MM.1S (cell line): Measurements from ENCODE around the gene CSH1.

Experiments
- DNase-seq: peaks from one replicate; pipeline ENCODE4 v3.0.0-alpha.2; 2015
- H2AFZ ChIP-seq: fragments of 300-600 bp; sonication (generic); 2 replicates; pipeline ENCODE4 v1.6.0; 2016; ENCODE audit warnings: antibody characterized with exemption, low read length
- H3F3A ChIP-seq: fragments of 300-600 bp; sonication (generic); 2 replicates; pipeline ENCODE4 v1.6.1; 2016; ENCODE audit warnings: mild to moderate bottlenecking, antibody characterized with exemption, low read length, moderate library complexity, mixed read lengths; ENCODE audit not compliant: insufficient read depth
- H3K27ac ChIP-seq: fragments of 300-600 bp; sonication (generic); 2 replicates; pipeline ENCODE4 v1.5.1; 2016; ENCODE audit warnings: mild to moderate bottlenecking, low read length
- H3K27me3 ChIP-seq: fragments of 300-600 bp; sonication (generic); replicated peaks from 2 replicates; pipeline ENCODE4 v1.6.0; 2016; ENCODE audit warnings: low read length; ENCODE audit not compliant: insufficient read depth
- H3K36me3 ChIP-seq: fragments of 300-600 bp; sonication (generic); replicated peaks from 2 replicates; pipeline ENCODE4 v1.6.1; 2016; ENCODE audit warnings: mild to moderate bottlenecking, low read length, mixed read lengths; ENCODE audit not compliant: insufficient read depth
- H3K4me1 ChIP-seq: fragments of 300-600 bp; sonication (generic); 2 replicates; pipeline ENCODE4 v1.6.1; 2016; ENCODE audit warnings: low read length, mixed read lengths
- H3K4me2 ChIP-seq: fragments of 300-600 bp; sonication (generic); 2 replicates; pipeline ENCODE4 v1.6.0; 2016; ENCODE audit warnings: low read depth, low read length
- H3K4me3 ChIP-seq: fragments of 300-600 bp; sonication (generic); 2 replicates; pipeline ENCODE4 v1.5.1; 2016; ENCODE audit warnings: low read length, mixed read lengths
- H3K79me2 ChIP-seq: fragments of 300-600 bp; sonication (generic); 2 replicates; pipeline ENCODE4 v1.6.1; 2016; ENCODE audit warnings: mixed run types, low read length, mixed read lengths
- H3K9ac ChIP-seq: fragments of 300-600 bp; sonication (generic); 2 replicates; pipeline ENCODE4 v1.6.1; 2016; ENCODE audit warnings: low read length, mixed read lengths
- H3K9me2 ChIP-seq: fragments of 300-600 bp; sonication (generic); replicated peaks from 2 replicates; pipeline ENCODE4 v1.6.1; 2016; ENCODE audit warnings: mild to moderate bottlenecking, low read length, mixed read lengths; ENCODE audit not compliant: insufficient read depth
- H3K9me3 ChIP-seq: fragments of 300-600 bp; sonication (generic); replicated peaks from 2 replicates; pipeline ENCODE4 v1.6.1; 2016; ENCODE audit warnings: mild to moderate bottlenecking, low read length, mixed read lengths; ENCODE audit not compliant: insufficient read depth
- H4K20me1 ChIP-seq: fragments of 300-600 bp; sonication (generic); 2 replicates; pipeline ENCODE4 v1.6.1; 2016; ENCODE audit warnings: mild to moderate bottlenecking, low read length, moderate library complexity, mixed read lengths; ENCODE audit not compliant: insufficient read depth
- EZH2 ChIP-seq: fragments of 300-600 bp; sonication (generic); optimal IDR thresholded peaks from 2 replicates; pipeline ENCODE3; 2017; ENCODE audit warnings: low read depth, mild to moderate bottlenecking, antibody characterized with exemption, low read length, mixed read lengths
- EZH2phosphoT487 ChIP-seq: fragments of 300-600 bp; sonication (generic); IDR thresholded peaks from 2 replicates; pipeline ENCODE4 v1.6.1; 2018; ENCODE audit warnings: antibody characterized with exemption, low read length
- TF ChIP-seq, protein P1 (sequence below): fragments of 300-600 bp; sonication (generic); IDR thresholded peaks from 2 replicates; pipeline ENCODE4 v1.5.1; 2016; ENCODE audit warnings: antibody characterized with exemption, low read length, mixed read lengths

Gene CSH1

DNA sequence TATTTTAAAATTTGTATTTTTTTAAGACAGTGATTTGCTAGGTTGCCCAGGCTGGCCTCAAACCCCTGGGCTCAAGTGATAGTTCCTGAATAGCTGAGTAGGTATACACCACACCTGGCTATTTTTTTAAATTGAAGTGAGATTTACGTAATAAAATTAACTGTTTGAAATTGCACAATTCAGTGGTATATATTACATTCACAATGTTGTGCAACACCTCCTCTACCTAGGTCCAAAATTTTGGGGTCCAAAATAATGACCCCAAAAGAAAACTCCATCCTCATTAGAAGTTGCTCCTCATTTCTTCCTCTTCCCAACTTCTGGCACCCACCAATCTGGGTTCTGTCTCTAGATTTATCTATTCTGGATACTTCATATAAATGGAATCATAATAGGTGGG is 50.9 kb downstream of the CSH1 start:
- Histone ChIP-seq H3K27me3 (no peaks in the 10 kb centered on the region), H3K9me3 (no peaks in the 10 kb centered on the region), H3K9me2 (no peaks in the 10 kb centered on the region), H4K20me1 (no peaks in the 10 kb centered on the region; the same call in 1 of the 2 replicates), H3K79me2 (peaks cover 18% of the 10 kb centered on the region), H3K9ac (no peak overlapping the region), H3K36me3 (no peaks in the 10 kb centered on the region), H3K27ac (no peak overlapping the region), H3K4me1 (peaks cover 13% of the 10 kb centered on the region), H2AFZ (no peak overlapping the region), H3F3A (peaks cover 15% of the 10 kb centered on the region), H3K4me2 (no peak overlapping the region), H3K4me3 (no peak overlapping the region)
- TF ChIP-seq EZH2phosphoT487 = no peak
- TF ChIP-seq, protein P1, sequence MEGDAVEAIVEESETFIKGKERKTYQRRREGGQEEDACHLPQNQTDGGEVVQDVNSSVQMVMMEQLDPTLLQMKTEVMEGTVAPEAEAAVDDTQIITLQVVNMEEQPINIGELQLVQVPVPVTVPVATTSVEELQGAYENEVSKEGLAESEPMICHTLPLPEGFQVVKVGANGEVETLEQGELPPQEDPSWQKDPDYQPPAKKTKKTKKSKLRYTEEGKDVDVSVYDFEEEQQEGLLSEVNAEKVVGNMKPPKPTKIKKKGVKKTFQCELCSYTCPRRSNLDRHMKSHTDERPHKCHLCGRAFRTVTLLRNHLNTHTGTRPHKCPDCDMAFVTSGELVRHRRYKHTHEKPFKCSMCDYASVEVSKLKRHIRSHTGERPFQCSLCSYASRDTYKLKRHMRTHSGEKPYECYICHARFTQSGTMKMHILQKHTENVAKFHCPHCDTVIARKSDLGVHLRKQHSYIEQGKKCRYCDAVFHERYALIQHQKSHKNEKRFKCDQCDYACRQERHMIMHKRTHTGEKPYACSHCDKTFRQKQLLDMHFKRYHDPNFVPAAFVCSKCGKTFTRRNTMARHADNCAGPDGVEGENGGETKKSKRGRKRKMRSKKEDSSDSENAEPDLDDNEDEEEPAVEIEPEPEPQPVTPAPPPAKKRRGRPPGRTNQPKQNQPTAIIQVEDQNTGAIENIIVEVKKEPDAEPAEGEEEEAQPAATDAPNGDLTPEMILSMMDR = no peak
- TF ChIP-seq EZH2 = no peak
- no peak for DNase-seq
